IPS-NIHi11 (cell line): ENCODE measurements around the gene LIMCH1.

Experiments used
- DNase-seq: peaks from one replicate; pipeline ENCODE4 v3.0.0; 2012; ENCODE audit warnings: mixed read lengths, low spot score

LIMCH1 gene

DNA sequence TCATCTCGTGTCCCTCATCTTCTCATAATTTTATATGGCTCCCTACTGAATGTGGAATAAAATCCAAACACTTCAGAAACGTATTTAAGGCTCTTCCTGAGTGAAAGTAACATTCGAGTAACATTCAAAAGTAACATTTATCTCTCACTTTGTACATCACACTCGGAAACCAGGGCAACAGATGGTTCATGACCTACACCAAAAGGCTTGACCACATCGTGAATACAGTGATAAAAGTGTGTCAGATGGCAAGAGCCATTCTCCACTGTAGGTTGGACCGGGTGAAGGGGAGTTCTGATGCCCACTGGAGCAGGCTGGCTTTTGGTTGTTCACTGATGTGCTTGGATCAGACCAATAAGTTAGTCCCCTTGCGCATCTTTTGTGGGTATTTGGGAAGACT is 5.6 kb upstream of the LIMCH1 start:
- DNase-seq: no peak

DNA sequence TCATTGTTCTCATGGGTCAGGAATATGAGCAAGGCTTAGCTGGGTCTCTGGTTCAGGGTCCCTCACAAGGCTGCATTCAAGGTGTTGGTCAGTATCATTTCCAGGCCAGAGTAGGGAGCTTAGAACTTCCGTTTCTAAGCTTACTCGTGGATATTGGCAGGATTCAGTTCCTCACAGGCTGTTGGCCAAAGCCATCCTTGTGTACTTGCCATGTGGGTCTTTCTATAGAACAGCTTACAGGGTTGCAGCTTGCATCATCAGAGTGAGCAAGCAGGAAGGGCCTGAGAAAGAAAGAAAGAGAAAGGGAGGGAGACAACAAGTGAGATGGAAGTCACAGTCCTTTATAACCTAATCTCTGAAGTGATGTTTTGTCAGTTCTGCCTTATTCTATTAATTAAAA is 5.1 kb upstream of the LIMCH1 start:
- no peak for DNase-seq

DNA sequence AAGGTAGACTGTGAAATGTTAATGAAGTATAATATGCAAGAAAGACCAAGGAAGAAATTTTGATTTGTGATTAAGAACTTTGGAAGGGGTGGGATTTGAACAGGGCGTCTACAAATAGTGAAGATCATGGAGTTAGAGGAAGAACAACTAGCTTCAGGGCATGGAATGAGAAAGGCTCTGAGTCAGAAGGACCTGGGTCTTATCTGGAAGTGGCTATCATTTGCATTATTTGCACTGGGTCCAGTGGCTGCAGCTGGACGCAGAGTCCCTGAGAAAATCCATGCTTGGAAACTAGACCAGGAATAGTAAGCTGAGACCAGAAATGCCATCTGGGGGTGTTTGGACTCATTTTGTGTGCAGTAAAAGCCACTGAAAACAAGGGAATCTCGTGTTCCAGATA is 4.3 kb upstream of the LIMCH1 start:
- no peak for DNase-seq

DNA sequence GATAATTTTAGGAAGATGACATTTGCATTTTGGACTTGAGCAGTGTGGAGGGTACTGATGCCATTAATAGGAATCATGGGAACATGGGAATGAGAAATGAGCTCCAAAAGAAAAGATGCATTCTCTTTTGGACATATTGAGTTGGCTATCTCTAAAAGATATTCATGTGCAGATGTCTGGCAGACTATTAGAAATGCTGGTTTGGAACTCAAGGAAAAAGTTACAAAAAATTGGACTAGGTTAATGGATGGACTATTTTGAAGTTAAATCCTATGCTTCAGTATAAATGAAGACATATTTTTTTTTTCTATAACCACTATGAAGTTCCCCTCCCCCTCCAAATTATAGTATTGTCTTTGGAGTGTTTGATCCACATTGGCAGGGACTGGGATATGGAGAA is 3.6 kb upstream of the LIMCH1 start:
- DNase-seq: no peak

DNA sequence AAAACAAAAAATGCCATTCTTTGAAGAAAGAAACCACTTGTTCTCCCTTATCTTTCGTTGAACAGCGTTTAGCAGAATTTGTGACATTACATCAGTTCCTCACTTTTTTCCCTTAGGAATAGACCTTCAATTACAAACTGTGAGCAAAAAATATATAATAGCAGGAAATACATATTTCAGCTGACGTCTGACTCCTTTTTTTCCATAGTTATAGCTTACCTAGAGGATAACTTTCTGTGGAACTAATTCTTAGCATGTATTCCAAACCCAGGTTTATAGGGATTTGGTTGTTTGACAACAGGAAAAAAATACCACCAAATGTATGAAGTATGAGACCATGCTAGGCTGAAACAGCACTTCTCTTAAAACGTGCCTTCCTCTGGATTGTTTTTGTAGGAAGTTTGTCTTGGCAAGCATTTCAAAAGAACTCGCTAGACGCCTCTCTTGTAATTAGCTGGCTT is 2.0 kb upstream of the LIMCH1 start:
- DNase-seq: no peak

DNA sequence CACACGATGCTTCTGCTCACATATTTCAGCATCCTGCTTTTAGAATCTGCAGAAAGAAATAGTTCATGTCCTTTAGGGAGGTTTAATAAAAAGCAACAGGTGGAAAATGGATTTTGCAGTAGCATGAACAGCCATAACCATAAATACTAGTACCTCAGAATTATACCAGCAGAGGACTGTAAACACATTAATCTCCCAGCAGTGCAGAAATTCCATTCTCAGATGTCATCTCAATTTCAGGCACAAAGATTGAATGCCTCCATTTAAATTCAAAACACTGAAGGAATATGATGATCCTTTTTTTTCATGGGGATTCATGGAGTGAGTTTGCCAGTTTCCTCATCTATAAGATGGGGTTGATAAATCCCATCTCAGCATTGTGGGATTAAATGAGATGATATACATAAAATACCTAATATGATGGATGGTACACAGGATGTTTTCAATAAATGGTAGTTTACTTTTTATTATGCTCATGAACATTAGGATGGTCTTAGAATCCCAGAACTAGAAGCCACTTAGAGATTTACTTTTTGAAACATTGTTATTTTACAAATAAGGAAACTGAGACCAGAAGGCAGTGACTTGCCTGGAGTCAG is 566 bp upstream of the LIMCH1 start:
- no peak for DNase-seq

DNA sequence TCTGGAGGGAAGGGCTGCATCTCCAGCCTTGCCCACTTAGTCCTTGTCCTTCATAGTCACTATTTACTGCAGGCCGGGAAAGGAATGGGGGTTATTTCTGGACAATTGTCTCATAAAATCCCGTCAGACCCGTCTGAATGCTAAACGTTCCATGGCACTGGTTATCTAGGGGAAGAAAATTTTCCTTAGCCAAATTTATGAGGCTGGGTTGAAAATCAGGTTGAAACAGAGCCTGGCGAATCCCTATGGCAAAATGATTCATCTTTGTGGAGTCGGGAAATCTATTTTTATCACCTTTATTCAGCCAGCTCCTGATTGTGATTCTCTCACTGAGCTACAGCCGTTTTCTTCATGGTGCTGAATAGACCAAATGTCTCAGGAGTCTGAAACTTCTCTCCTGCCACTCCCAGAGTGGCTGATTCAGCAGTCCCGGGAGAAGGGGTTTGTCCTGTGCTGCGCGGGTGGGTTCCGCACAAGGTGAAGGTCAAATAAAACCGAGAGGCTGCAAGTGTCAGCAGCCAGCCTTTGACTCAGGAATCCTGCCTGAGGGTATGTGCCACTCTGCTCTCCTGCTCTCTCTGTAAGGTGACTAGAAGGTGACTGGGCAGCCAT is 1.0 kb downstream of the LIMCH1 start:
- no peak for DNase-seq

DNA sequence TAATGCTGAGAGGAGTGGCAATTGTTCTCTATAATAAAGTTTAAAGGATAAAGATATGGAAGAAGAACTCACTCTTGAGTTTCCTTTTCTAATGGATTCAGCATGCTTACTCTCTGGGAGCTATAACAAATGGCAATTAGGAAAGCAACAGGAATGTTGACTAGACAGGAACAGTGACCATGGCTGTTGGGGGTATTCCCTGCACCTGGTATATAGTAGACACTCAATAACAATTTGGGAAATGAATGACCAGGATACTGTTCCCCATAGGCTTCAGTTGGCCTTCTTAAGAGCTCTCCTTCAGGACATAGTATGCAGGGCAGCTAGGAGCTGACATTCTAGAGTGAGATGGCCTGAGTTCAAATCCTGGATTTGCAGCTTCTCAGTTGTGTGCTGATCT is 1.8 kb downstream of the LIMCH1 start:
- DNase-seq: no peak

DNA sequence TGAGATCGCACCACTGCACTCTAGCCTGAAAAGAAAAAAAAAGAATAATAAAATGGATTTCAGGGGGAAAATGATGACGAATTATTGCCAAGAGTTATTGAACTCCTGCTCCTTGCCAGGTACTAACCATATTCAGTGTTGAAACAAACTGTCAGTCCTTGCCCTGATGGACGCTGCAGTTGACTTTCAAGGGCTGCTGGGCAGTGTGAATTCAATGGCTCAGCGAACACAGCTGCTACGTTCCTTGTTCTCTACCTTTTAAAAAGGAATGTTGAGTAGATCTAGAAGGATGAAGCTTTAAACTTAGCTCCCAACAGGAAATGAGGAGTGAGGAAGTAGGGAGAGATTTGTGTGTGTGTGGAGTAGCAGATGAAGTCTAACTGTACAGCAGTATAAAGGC is 2.7 kb downstream of the LIMCH1 start:
- DNase-seq: no peak

DNA sequence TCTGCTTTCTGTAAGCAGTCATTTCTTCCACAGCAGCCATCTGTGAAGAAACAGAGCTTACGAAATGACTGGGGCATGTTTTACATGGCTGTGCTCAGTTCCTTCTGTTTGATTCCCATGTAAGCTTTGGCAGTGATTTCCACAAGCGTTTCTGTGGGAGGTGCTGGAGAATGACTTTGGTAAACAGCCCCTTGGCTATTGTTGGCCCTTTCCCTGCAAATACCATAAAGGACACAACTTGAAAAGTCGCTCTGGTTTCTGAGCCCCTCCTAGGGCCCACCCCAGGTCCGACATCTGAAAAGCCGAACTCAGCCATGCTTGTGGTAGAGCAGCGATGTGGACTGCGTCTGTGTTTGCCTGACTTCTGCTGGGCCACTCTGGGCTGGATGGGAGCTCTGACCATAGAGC is 3.7 kb downstream of the LIMCH1 start:
- no peak for DNase-seq

DNA sequence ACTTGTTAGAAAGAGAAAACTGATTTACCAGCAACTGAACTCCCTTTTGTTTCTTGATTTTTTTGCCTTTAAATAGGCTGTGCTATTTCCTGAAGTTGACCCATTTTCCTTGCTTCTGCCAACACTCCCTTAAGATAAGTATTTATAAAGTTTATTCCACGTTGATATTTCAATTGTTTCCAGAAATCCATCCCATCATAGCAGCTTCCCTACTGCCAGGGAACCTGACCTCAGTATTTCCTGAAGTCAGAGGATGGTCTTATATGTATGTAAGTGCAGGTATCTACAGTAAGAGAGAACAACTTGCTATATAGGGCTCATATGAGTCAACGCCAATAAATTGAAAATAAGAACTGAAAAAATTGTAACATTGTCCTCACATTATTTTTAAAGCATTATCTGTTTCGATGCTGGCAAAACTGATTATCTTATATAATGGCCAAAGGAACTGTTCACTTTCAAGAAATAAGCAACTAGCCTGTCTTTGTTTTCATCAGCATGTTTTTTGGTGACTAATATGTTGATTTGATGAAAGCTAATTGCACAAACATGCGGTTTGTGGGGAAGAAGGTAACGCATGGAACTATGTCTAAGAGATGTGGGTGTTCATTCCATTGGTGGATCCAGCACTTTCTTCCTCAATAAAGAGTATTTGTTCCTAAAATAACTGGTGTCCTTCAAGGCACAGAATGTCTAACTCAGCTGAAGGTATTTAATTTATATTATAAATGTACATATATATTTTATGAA is 4.7 kb downstream of the LIMCH1 start:
- no peak for DNase-seq

DNA sequence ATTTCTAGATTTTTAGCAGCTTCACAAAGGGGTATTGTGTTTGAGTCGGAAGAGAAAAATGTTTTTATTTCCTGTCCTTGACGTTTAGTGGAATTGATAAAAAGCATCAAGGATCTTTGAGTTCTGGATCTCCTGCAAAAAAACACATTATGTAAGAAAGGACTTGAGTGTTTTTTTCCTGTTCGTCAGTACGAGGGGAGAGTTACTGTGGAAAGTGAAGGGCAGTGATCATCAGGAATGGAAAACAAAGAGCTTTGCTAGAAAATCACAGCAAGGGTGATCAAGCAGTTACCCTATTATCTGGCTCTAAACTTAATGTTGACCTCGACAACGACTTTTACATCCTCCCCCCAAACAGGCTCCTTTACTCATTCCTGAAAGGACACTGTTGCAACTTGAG is 7.3 kb downstream of the LIMCH1 start:
- no peak for DNase-seq

DNA sequence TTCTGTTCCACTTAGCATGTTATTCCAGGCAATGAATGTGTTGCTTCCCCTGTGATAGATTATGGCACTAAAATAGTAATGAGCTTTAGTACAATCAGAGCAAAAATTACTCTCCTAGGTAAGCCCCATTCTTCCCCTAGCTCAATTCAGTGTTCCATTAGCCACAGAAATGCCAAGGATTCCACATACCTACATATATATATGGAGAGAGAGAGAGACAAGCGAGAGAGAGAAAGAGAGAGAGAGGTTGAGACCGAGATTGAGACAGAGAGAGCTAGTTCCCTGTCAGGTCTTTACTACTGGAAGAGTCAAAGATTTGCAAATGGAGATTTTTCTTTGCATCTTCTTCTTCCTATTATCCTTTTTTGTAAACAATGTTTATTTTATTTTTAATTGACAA is 8.7 kb downstream of the LIMCH1 start:
- no peak for DNase-seq

DNA sequence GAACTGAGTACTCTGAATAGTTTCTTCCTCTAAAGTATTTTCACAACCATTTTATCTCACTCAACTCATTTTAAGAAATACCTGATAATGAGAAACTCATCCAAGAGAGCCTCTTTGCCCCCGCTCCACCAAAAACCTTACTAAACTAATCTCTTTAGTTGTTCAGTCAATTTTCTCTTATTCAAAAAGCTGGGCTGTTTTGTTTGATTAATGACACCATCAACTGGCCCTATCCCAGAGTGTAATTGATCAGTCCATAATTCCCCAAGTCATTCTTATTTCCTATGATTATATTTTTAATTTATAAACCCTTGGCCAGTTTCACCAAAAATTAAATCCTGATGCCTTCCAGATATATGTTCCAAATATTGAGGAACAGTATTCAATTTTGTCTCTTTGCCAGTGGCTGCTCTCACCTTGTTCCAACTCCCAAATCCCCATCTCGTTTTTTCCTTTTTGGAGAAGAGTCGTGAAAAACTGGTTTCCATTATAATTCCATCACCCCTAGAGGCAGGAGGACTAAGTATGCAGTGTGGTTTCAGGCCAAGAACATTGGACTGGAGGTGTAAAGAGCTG is 10.4 kb downstream of the LIMCH1 start:
- no peak for DNase-seq

DNA sequence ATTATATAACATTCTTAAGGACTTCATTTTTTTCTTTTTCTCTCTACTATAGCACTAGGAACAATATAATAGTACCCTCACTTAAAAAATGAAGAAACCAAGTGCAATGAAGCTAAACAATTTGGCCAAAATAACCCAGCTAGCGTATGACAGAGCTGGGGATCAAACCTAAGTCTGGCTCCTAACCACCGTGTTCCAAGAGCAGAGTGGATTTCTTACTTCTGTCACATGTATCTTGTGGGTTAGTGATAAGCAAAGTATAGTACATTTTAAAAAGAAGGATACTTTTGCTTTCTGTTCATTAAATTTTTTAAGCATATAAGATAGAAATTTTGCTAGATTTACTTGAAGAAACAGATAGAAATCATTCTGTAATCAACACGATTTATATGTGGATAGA is 11.5 kb downstream of the LIMCH1 start:
- no peak for DNase-seq

DNA sequence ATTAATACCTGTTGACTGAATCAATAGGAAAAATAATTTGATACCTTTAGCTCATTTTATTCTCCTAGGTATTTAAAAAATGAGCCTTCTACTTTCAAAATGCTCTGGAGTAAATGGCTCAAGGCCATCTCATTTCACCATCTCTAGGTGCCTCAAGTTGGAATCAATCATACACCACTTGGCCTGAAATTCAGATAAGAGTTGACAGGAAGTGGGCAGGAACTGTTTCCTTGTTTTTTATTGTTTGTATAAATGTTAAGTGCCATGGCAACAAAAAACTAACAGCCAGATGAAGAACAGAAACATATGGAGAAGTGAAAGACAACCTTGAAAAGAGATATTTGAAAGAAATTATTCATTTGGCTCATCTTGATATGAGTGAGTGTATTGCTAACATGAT is 12.4 kb downstream of the LIMCH1 start:
- DNase-seq: no peak

DNA sequence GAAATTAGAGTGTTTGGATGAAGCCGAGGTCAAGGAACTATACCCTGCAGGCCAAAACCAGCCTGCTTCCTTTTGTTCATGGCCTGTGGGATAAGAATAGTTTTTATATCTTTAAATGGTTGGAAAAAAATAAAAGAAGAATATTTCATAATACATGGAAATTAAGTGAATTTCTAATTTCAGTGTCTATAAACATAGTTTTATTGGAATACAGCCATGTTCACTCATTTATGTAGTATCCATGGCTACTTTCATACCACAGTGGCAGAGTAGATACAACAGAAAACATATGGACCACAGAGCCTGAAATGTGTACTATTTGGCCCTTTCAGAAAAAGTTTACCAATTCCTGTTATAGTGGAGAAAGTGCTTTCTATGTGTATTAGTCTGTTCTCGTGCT is 13.6 kb downstream of the LIMCH1 start:
- DNase-seq: no peak

DNA sequence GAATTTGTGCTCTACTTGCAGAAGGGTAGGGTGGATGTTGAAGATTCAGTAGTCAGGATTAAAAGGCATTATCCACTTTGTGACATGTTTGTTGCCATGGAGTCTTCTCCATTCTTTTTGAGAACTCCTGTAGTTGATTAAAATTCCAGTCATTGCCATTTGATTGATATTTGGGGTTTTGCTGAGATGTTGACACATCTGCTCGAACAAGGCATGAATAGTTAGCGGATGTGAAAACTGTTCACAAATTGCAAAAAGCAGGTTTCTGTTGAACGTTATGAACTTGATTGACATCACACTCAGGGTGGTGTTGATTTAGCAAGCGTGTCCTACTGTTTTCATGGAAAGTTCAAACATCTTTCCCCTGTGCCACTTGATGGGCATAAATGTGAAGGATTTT is 16.9 kb downstream of the LIMCH1 start:
- no peak for DNase-seq

DNA sequence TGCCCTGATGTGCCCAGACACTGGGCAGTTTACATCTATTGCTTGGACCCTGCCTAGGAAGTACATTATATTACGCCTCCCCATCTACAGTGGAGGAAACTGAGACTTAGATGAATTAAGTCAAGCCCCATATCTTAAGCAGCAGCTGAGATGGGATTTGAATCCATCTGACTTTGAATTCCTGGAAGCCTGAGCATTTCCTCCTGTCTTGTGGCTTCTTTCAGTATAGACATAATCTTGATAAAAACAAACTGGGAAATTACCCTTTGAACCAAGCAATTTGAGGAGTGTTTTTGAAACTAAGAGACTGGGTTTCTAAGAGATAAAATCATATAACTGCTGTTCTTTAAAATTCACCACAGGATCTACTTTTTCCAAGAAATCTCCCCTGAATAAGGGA is 18.6 kb downstream of the LIMCH1 start:
- no peak for DNase-seq

DNA sequence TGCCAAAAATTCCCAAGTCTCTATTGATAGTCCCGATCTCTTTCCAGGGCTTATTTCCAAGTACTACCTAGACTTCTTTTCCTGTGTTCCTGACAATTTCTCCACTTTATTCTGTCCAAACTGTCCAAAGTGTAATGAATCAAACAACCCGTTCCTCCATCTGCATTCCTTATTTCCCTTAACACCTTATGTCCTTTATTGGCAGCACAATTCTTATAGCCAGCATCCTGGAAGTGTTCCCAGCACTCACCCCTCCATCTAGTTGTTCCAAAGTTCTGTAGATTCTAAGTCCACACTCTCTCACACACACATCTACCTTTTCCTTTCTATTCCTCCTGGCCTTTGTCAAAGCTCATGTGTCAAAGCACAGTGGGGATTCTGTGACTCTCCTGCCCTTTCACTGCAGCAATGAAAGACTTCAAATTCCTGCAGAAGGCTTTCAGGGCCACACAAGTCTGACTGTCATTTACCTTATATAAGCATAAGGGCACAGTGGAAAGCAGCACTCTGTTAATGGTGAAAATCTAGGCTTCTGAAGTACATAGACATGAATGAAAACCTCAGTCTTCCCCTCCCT is 22.1 kb downstream of the LIMCH1 start:
- no peak for DNase-seq

DNA sequence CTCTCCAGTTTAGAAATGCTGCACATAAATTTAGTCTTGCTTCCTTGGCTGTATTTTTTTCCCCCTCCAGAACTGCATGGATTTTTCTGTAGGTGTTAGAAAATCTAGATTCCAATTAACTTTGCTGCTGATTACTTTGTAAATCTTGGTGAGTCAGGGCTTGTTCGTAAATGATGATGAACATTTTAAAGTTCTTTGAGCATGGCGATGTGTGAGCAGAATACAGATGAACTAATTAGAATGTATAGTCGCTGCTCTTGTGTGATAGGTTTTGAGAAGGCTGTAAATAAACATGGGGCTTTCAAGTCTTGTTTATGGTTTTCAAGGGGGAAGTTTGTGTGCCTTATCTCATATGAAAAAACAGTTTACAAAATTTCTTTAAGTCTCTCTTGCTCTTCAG is 23.3 kb downstream of the LIMCH1 start:
- no peak for DNase-seq

DNA sequence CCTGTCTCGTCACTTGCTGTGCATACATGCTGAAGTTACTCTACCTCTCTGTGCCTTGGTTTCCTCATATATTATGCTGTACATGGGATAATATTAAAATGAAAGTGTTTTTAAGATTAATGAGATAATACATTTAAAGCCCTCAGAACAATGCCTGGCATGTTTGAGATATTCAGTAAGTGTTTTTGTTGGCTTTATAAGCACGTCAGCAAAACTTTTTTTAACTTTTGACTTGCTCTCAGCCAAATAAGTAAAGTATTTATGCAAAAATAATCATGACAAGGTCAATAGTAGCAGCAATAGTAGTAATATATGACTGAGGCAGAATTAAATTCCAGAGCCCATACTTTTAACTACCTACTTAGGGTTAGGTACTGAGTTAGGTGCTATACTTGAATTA is 29.2 kb downstream of the LIMCH1 start:
- DNase-seq: no peak

DNA sequence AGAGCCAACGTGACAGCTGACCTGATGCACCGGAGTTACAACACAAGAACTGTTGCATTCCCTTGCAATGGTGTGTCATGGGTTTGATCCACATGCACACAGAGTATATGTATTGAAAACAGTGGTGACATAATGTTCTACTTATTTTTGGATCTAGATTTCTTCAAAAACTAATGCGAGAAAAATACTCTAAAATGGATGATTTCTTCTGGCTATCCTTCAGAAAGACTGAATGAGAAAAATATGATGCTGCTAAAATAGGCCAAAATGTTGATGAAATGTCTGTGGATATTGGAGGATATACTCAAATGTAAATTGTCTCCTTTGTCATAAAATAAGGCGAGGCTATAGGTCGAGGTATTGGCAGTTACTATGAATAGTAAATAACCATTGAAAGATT is 30.4 kb downstream of the LIMCH1 start:
- no peak for DNase-seq
